ENCODE measurements around the gene HLCS.

DNA sequence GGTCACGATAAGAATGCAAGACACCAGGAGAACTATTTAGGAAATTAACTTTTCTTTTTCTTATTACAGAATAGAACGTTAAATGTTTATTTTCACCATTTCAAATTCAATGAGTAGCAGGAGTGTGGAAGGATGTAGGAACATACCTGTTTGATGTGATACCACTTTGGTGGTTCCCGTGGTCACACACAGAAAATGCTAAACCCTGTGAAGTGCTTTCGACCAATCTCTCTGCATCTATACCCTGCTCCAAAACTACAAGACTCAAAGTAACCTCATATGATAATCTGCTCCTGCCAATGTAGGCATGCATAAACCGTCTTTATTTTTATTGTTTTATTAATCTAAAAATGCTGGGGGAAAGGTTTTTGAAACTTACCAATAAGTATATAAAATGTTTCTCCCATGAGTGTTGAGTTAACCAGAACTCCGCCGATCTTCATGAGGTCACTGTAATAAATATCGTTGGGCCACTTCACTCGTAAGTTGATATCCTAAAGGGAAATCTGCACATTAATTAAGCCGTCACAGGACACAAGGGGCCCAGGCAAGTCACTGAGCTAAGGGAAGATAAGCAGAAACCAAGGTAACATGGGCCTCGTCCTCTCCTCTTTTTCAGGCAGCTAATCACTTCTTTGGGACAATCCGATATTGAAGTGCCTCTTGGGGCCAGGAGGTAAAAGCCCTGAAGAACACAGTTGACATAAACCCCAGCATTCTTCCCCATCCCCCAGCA, 207.0 kb downstream of the HLCS start:
- TF ChIP-seq, protein P1, sequence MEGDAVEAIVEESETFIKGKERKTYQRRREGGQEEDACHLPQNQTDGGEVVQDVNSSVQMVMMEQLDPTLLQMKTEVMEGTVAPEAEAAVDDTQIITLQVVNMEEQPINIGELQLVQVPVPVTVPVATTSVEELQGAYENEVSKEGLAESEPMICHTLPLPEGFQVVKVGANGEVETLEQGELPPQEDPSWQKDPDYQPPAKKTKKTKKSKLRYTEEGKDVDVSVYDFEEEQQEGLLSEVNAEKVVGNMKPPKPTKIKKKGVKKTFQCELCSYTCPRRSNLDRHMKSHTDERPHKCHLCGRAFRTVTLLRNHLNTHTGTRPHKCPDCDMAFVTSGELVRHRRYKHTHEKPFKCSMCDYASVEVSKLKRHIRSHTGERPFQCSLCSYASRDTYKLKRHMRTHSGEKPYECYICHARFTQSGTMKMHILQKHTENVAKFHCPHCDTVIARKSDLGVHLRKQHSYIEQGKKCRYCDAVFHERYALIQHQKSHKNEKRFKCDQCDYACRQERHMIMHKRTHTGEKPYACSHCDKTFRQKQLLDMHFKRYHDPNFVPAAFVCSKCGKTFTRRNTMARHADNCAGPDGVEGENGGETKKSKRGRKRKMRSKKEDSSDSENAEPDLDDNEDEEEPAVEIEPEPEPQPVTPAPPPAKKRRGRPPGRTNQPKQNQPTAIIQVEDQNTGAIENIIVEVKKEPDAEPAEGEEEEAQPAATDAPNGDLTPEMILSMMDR (IDR thresholded peaks at IDR 0.05) = no peak
- no peak for TF ChIP-seq EZH2phosphoT487 (IDR thresholded peaks at IDR 0.05)
